A549 (cell line): ENCODE results near the gene LMO2. TPM values are rescaled to one million over a fixed set of nuclear protein-coding genes. Genes with fewer than 3 reads are reported as not detected.

ENCODE experiments used
- ATAC-seq, 2 experiments: fragments of 200-7000 bp in 1 of 2; fragments of >200 bp in 1 of 2; cut with Nextera tagmentation in 1 of 2; cut with Tn5 transposase in 1 of 2; 3 replicates each; pipeline versions ENCODE4 v1.8.0 to v1.9.1; 2018 to 2020; ENCODE audit warnings: mild to moderate bottlenecking in 1 of 2, moderate library complexity in 1 of 2
- CTCF ChIA-PET: fragments of 300-600 bp; sonication (Branson Sonifier 250); formaldehyde crosslinking; extraction: SDS; loops from one replicate; lab custom pipeline; 2021; ENCODE audit warnings: antibody characterized with exemption, inconsistent platforms; lab: Yijun Ruan, JAX
- POLR2A ChIA-PET: fragments of 350-600 bp; formaldehyde crosslinking; extraction: SDS; loops from one replicate; lab custom pipeline; 2021; ENCODE audit warnings: antibody characterized with exemption, inconsistent platforms; lab: Yijun Ruan, JAX
- DNase-seq, 2 experiments: peaks; one replicate each; pipeline versions ENCODE4 v3.0.0 to v3.0.0-alpha.2; 2011 to 2016; ENCODE audit warnings: low read depth in 1 of 2, low spot score in 1 of 2
- FAIRE-seq: peaks from 2 replicates; lab custom pipeline; 2011; peaks lifted over from hg19 to GRCh38; lab: Jason Lieb, UNC
- H3K27ac ChIP-seq, 2 experiments: fragments of >200 bp; sonication (Bioruptor Twin); formaldehyde crosslinking; 3 replicates each; pipeline ENCODE4 v1.5.1; 2016 to 2017
- H3K4me1 ChIP-seq: fragments of >200 bp; sonication (Bioruptor Twin); formaldehyde crosslinking; 3 replicates; pipeline ENCODE4 v1.6.1; 2016
- H3K4me2 ChIP-seq: fragments of >200 bp; sonication (Bioruptor Twin); formaldehyde crosslinking; 3 replicates; pipeline ENCODE4 v1.6.1; 2016
- H3K4me3 ChIP-seq: fragments of >200 bp; sonication (Bioruptor Twin); formaldehyde crosslinking; 3 replicates; pipeline ENCODE4 v1.5.1; 2016
- H3K9me3 ChIP-seq: fragments of >200 bp; sonication (Bioruptor Twin); formaldehyde crosslinking; 3 replicates; pipeline ENCODE4 v1.6.1; 2016
- CBX2 ChIP-seq: fragments of 200-600 bp; sonication (generic); IDR thresholded peaks from 2 replicates; pipeline ENCODE4 v1.6.1; 2016; ENCODE audit warnings: low read depth, mild to moderate bottlenecking, borderline replicate concordance
- CBX8 ChIP-seq: fragments of 200-600 bp; sonication (generic); IDR thresholded peaks from 2 replicates; pipeline ENCODE4 v1.6.1; 2016
- CEBPB ChIP-seq, 2 experiments: fragments of >200 bp in 1 of 2; sonication (Bioruptor Twin) in 1 of 2; formaldehyde crosslinking in 1 of 2; IDR thresholded peaks; 2 replicates each; pipeline ENCODE4 v1.6.1; 2012 to 2016
- EHF ChIP-seq: fragments of 250-450 bp; sonication (Bioruptor Pico); IDR thresholded peaks from 2 replicates; pipeline ENCODE4 v1.5.0; 2020; ENCODE audit warnings: mild to moderate bottlenecking
- GATA3 ChIP-seq: IDR thresholded peaks from 2 replicates; pipeline ENCODE4 v1.6.1; 2012; ENCODE audit warnings: borderline replicate concordance
- HDAC2 ChIP-seq: fragments of 200-600 bp; sonication (generic); IDR thresholded peaks from 2 replicates; pipeline ENCODE4 v1.6.1; 2016
- HEYL ChIP-seq: fragments of 250-450 bp; sonication (Bioruptor Pico); IDR thresholded peaks from 2 replicates; pipeline ENCODE4 v1.8.0; 2021; ENCODE audit warnings: mild to moderate bottlenecking, moderate library complexity
- JUN ChIP-seq, 2 experiments: fragments of >200 bp; sonication (Bioruptor Twin); formaldehyde crosslinking; IDR thresholded peaks; 2 replicates in 1 of 2; 3 replicates in 1 of 2; pipeline ENCODE4 v1.6.1; 2016 to 2017
- JUNB ChIP-seq: fragments of >200 bp; sonication (Bioruptor Twin); formaldehyde crosslinking; IDR thresholded peaks from 2 replicates; pipeline ENCODE4 v1.6.1; 2016
- RCOR1 ChIP-seq: fragments of 150-350 bp; IDR thresholded peaks from 2 replicates; pipeline ENCODE4 v1.6.1; 2014; ENCODE audit warnings: antibody characterized with exemption, low read length, low read depth
- SMC3 ChIP-seq: fragments of >200 bp; sonication (Bioruptor Twin); formaldehyde crosslinking; IDR thresholded peaks from 3 replicates; pipeline ENCODE4 v1.6.1; 2018; ENCODE audit warnings: inconsistent platforms
- USF2 ChIP-seq: fragments of 450-650 bp; IDR thresholded peaks from 2 replicates; pipeline ENCODE4 v1.6.1; 2014; ENCODE audit warnings: antibody characterized with exemption
- ZFP36 ChIP-seq: fragments of 450-650 bp; IDR thresholded peaks from 2 replicates; pipeline ENCODE4 v1.6.1; 2014; ENCODE audit warnings: borderline replicate concordance; ENCODE audit not compliant: partially characterized antibody
- ZNF302 ChIP-seq: fragments of 250-450 bp; sonication (Bioruptor Pico); IDR thresholded peaks from 2 replicates; pipeline ENCODE4 v1.9.0; 2021; ENCODE audit warnings: inconsistent platforms, mild to moderate bottlenecking, moderate library complexity
- WGBS: methylation state at CpG from one replicate; pipeline ENCODE4 v1.1.6; 2017; ENCODE audit errors: missing lambda C conversion rate; 5-methylcytosine and 5-hydroxymethylcytosine counted together
- polyA plus RNA-seq, 4 experiments: library from polyadenylated mRNA; depleted of rRNA in 3 of 4; stranded (reverse); fragments of >200 nt; fragmentation: RNase III in 1 of 4; extraction: RNeasy Plus Mini Kit Qiagen cat#74134 plus additional on column Dnase treatment in 1 of 4; gene quantifications; 2 replicates in 3 of 4; 3 replicates in 1 of 4; pipeline ENCODE4 v1.2.3, GENCODE V29; 2011 to 2017

Gene LMO2
- polyA plus RNA-seq, 2 of the 4 experiments (the other 2 are of a cell fraction): 0.12 to 0.15 TPM

GRCh38 chr11:33930317-33931021, 38.6 kb upstream of the LMO2 start:
- no peak overlapping the region for H3K27ac ChIP-seq
- no peak for DNase-seq
- H3K9me3 ChIP-seq: peaks cover 17% of the 10 kb centered on the region
- no peak for FAIRE-seq
- ChIA-PET POLR2A (no interaction called here), CTCF (interaction anchor here (1.0 to 1.7 kb wide), 4 partner anchors 27 to 122 kb away, joined by 3 to 7 read pairs (median 4); no protein-coding TSS in a partner anchor)
- H3K4me3 ChIP-seq: no peak overlapping the region
- no peak overlapping the region for H3K4me2 ChIP-seq
- H3K4me1 ChIP-seq: no peaks in the 10 kb centered on the region
- TF ChIP-seq RCOR1 (no peak), HDAC2 (no peak), ZFP36 (no peak), JUNB (no peak)
- WGBS: 74% methylated on average over 7 of the region's 7 CpGs
- no peak for ATAC-seq

- CTCF ChIA-PET: interaction anchor here (1.2 to 1.3 kb wide), 3 partner anchors 42 to 65 kb away, joined by 3 to 4 read pairs (median 4); no protein-coding TSS in a partner anchor
- 54% methylated on average over 4 of the region's 4 CpGs for WGBS
Observed at GRCh38 chr11:33928564-33928963, 36.7 kb upstream of the LMO2 start.

GRCh38 chr11:33926671-33927552, 35.0 kb upstream of the LMO2 start:
- no peak for FAIRE-seq
- TF ChIP-seq HEYL (CRISPR knock-in tag): no peak
- no peak for TF ChIP-seq CBX8
- no peak for TF ChIP-seq ZNF302 (CRISPR knock-in tag)
- TF ChIP-seq ZFP36: no peak
- TF ChIP-seq GATA3: no peak
- TF ChIP-seq, all 56 proteins: peak for 0
- ChIA-PET POLR2A (no interaction called here), CTCF (interaction anchor here (1.2 kb wide), 2 partner anchors 44 kb away, joined by 4 to 5 read pairs; no protein-coding TSS in a partner anchor)
- Histone ChIP-seq H3K4me2 (no peak overlapping the region), H3K9me3 (peaks cover 9% of the 10 kb centered on the region; the same call in 2 of the 3 replicates), H3K27ac (no peak overlapping the region), H3K4me1 (no peaks in the 10 kb centered on the region), H3K4me3 (no peak overlapping the region)
- WGBS: 53% methylated on average over 16 of the region's 16 CpGs
- DNase-seq: no peak
- no peak for ATAC-seq

More at GRCh38 chr11:33928564-33928963, 36.7 kb upstream of the LMO2 start:
- DNase-seq: no peak
- Histone ChIP-seq H3K9me3 (peaks cover 17% of the 10 kb centered on the region), H3K27ac (no peak overlapping the region), H3K4me1 (no peaks in the 10 kb centered on the region), H3K4me2 (no peak overlapping the region), H3K4me3 (no peak overlapping the region)
- TF ChIP-seq CBX2 (no peak), EHF (CRISPR knock-in tag) (no peak)
- ATAC-seq: no peak
- FAIRE-seq: no peak
- POLR2A ChIA-PET: no interaction called here

- no peak overlapping the region for H3K27ac ChIP-seq
- no peak for ATAC-seq
- no peaks in the 10 kb centered on the region; the same call in 2 of the 3 replicates for H3K9me3 ChIP-seq
- 41% methylated on average over 5 of the region's 5 CpGs for WGBS
- DNase-seq: no peak
- POLR2A ChIA-PET: no interaction called here
- no peaks in the 10 kb centered on the region for H3K4me1 ChIP-seq
- CTCF ChIA-PET: interaction anchor here (2.5 kb wide), 1 partner anchor 47 kb away, joined by 9 read pairs; no protein-coding TSS in a partner anchor
- H3K4me2 ChIP-seq: no peak overlapping the region
- TF ChIP-seq SMC3 (no peak), USF2 (no peak), CEBPB (IDR thresholded peaks at IDR 0.05) (no peak), JUN (IDR thresholded peaks at IDR 0.05) (no peak)
- H3K4me3 ChIP-seq: no peak overlapping the region
- no peak for FAIRE-seq
Observed at GRCh38 chr11:33924341-33924740, 32.5 kb upstream of the LMO2 start.
